ENCODE measurements around the gene SUSD1.

SUSD1 gene

DNA sequence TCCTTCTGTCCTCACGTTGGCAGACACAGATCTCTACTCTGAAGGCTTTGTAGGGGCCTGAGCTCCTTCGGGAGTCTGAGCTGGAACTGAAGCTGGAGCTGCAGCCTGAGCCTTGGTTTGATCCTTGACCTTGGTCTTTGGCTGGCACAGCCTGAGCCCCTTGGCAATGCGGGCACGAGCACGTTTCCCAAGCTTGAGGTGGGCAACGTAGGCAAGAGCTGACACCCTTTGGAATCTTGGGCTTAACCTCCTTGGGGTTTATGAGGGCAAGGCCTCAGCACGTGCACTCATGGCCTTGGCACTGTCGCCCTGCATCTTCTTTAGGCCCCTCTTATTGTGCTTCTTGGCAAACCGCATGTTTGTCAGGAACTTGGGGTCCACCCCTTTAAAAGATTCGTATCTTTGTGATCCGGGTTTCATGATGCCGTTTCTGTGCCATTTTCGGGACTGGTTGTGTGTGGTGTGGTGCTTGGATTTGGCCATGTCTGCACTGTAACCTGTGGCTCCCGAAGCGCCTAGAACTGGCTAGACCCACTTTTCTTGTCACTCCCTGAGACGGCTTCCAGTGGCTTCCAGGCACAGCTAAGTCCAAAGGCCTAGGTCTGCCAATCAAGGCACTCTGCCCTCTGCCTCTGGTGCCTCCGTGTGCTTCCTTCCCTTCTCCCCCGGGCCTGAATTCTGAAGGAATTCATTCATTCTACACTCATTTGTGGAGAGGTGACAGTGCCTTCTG, 1.4 kb downstream of the SUSD1 start:
- H3K4me3 ChIP-seq (ENCODE audit: extremely low read depth, insufficient read depth, low read length, poor library complexity, severe bottlenecking), result no peak overlapping the region
- H3K9me3 ChIP-seq (ENCODE audit: control insufficient read depth, low read length), result no peaks in the 10 kb centered on the region
- no peak overlapping the region for H3K27ac ChIP-seq (ENCODE audit: low read depth, low read length, severe bottlenecking)
- H3K4me1 ChIP-seq (ENCODE audit: control insufficient read depth, insufficient read depth, low read length, poor library complexity, severe bottlenecking), result peaks cover 16% of the 10 kb centered on the region
- WGBS, 2 experiments (ENCODE audit: insufficient coverage in 2 of 2), result 93 to 97% methylated on average over 15 to 17 of the region's 18 CpGs
- H3K36me3 ChIP-seq (ENCODE audit: control insufficient read depth, insufficient read depth, low read length), result no peaks in the 10 kb centered on the region

DNA sequence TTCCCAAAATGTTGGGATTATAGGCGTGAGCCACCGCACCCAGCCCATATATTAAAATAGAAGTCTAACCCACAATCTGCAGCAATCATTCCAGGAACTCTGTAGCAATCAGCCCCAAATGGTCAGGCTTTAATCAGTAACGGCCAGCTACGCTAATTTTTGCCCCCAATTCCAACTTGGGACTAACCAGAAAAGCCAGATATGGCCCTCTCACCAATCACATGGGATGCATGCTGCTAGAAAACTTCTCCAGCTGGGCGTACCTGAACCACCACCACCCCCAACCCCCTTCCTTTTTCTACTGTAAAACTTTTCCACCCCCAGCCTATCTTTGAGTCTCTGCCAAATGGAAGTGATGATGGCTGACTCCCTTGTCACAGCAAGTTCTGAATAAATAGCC, 4.1 kb downstream of the SUSD1 start:
- WGBS, 2 experiments (ENCODE audit: insufficient coverage in 2 of 2), result 85 to 96% methylated on average over 4 of the region's 5 CpGs
- Histone ChIP-seq H3K4me3 (ENCODE audit: extremely low read depth, insufficient read depth, low read length, poor library complexity, severe bottlenecking) (no peak overlapping the region), H3K27ac (ENCODE audit: low read depth, low read length, severe bottlenecking) (no peak overlapping the region), H3K36me3 (ENCODE audit: control insufficient read depth, insufficient read depth, low read length) (no peaks in the 10 kb centered on the region), H3K4me1 (ENCODE audit: control insufficient read depth, insufficient read depth, low read length, poor library complexity, severe bottlenecking) (peaks cover 8% of the 10 kb centered on the region), H3K9me3 (ENCODE audit: control insufficient read depth, low read length) (no peaks in the 10 kb centered on the region)

DNA sequence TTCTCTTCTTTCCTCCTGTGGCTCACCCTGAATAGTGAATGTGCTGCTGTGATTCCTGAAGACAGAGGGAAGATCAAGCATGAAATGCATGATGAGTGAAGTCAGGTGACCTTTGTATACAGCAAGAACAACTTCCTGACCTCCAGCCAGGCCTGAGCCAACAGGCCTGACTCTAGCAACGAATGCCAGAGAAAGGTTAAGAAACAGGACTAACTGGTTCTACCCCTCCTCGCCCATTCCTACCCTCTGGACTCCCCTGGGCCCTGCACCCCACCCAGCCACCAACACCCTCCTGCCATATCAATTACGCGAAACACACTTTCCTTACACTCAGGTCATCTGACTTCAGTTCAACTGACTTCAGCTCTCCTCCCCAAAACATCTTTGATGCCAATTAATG, 4.9 kb downstream of the SUSD1 start:
- Histone ChIP-seq H3K27ac (ENCODE audit: low read depth, low read length, severe bottlenecking) (no peak overlapping the region), H3K4me1 (ENCODE audit: control insufficient read depth, insufficient read depth, low read length, poor library complexity, severe bottlenecking) (peaks cover 8% of the 10 kb centered on the region), H3K4me3 (ENCODE audit: extremely low read depth, insufficient read depth, low read length, poor library complexity, severe bottlenecking) (no peak overlapping the region), H3K36me3 (ENCODE audit: control insufficient read depth, insufficient read depth, low read length) (no peaks in the 10 kb centered on the region), H3K9me3 (ENCODE audit: control insufficient read depth, low read length) (no peaks in the 10 kb centered on the region)
- 88 to 95% methylated on average over 4 of the region's 4 CpGs for WGBS, 2 experiments (ENCODE audit: insufficient coverage in 2 of 2)

DNA sequence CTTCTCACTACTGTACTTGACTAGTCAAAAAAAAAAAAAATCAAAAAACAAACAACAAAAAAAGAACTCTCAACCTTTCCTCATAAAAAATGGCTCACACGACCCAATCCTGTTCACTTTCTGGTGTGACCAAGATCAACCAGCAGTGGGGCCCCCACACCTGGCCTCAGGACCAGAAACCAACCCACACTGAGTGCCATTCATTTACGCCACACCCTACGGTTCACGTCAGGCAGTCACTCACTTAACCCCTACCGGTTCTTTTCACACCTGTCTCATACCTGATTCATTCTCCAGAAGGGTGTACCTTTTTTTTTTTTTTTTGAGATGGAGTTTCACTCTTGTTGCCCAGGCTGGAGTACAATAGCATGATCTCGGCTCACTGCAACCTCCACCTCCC, 5.7 kb downstream of the SUSD1 start:
- H3K36me3 ChIP-seq (ENCODE audit: control insufficient read depth, insufficient read depth, low read length), result no peaks in the 10 kb centered on the region
- WGBS, 2 experiments (ENCODE audit: insufficient coverage in 2 of 2), result 88 to 95% methylated on average over 2 of the region's 6 CpGs
- no peak overlapping the region for H3K27ac ChIP-seq (ENCODE audit: low read depth, low read length, severe bottlenecking)
- no peaks in the 10 kb centered on the region for H3K9me3 ChIP-seq (ENCODE audit: control insufficient read depth, low read length)
- peaks cover 7% of the 10 kb centered on the region for H3K4me1 ChIP-seq (ENCODE audit: control insufficient read depth, insufficient read depth, low read length, poor library complexity, severe bottlenecking)
- H3K4me3 ChIP-seq (ENCODE audit: extremely low read depth, insufficient read depth, low read length, poor library complexity, severe bottlenecking), result no peak overlapping the region

DNA sequence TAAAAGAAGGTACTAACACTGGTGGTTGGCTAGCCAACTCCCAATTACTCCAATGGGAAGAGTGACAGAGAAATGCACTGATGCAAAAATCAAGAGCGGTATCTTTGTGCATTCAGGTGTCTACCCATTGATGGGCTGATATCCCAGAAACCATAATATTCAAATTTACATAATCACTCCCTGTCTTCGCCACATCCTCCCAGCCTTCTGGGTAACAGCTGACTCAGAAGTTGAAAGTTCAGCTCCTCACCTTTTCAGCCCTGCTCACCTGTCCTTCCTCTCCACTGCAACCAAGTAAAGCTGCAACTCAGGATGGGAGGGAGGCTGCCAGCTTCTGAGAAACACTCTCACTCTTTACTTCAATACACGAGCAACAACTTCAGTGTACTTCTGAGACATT, 6.9 kb downstream of the SUSD1 start:
- H3K9me3 ChIP-seq (ENCODE audit: control insufficient read depth, low read length), result no peaks in the 10 kb centered on the region
- 88 to 92% methylated on average over 1 to 2 of the region's 3 CpGs for WGBS, 2 experiments (ENCODE audit: insufficient coverage in 2 of 2)
- H3K27ac ChIP-seq (ENCODE audit: low read depth, low read length, severe bottlenecking), result no peak overlapping the region
- no peak overlapping the region for H3K4me3 ChIP-seq (ENCODE audit: extremely low read depth, insufficient read depth, low read length, poor library complexity, severe bottlenecking)
- no peaks in the 10 kb centered on the region for H3K4me1 ChIP-seq (ENCODE audit: control insufficient read depth, insufficient read depth, low read length, poor library complexity, severe bottlenecking)
- H3K36me3 ChIP-seq (ENCODE audit: control insufficient read depth, insufficient read depth, low read length), result no peaks in the 10 kb centered on the region

DNA sequence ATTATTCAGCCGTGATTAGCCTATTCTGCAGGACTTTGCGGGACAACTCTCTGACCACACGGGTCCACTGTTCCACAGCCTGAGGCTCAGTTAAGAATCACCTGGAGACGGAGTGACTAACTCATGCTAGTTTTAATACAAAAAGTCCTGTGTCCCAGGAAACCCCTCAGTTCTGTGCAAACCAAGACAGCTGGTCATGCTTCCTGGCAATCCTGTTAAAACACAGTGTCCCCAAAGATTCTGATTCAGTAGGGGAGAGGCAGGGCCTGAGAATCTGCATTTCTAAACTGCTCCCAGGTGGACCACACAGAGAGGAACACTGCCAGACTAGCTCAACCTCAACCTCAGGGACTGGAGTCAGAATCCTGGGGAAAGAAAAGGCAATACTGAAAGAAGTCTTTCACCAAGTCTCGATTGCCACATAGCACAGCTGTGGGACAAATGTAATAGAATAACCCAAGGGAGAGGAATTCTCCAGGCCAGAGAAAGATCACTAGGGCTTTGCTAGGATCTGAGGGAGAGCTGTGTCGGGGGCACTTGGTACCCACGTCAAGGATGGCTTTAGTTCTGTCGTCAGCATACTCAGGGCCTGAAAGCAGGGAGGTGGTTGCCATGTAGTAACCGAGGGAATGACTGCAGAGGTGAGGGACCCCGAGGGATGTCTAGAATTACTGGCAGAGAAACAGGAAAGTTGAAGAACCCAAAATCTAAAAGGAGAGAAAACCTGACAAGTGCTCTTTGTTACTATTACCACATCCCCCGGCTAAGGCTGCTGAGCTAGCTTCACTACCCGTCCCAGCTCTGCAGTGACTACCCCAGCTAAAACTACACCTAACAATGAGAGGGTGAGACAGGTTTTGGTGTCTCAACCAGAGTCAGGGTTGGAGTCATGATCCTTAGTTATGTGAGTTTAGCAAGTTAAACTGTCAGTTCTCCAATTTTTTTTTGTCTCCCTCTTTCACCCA, 8.6 kb downstream of the SUSD1 start:
- Histone ChIP-seq H3K4me3 (ENCODE audit: extremely low read depth, insufficient read depth, low read length, poor library complexity, severe bottlenecking) (no peak overlapping the region), H3K4me1 (ENCODE audit: control insufficient read depth, insufficient read depth, low read length, poor library complexity, severe bottlenecking) (no peaks in the 10 kb centered on the region), H3K9me3 (ENCODE audit: control insufficient read depth, low read length) (no peaks in the 10 kb centered on the region), H3K27ac (ENCODE audit: low read depth, low read length, severe bottlenecking) (no peak overlapping the region), H3K36me3 (ENCODE audit: control insufficient read depth, insufficient read depth, low read length) (no peaks in the 10 kb centered on the region)
- 86 to 91% methylated on average over 9 to 12 of the region's 12 CpGs for WGBS, 2 experiments (ENCODE audit: insufficient coverage in 2 of 2)

DNA sequence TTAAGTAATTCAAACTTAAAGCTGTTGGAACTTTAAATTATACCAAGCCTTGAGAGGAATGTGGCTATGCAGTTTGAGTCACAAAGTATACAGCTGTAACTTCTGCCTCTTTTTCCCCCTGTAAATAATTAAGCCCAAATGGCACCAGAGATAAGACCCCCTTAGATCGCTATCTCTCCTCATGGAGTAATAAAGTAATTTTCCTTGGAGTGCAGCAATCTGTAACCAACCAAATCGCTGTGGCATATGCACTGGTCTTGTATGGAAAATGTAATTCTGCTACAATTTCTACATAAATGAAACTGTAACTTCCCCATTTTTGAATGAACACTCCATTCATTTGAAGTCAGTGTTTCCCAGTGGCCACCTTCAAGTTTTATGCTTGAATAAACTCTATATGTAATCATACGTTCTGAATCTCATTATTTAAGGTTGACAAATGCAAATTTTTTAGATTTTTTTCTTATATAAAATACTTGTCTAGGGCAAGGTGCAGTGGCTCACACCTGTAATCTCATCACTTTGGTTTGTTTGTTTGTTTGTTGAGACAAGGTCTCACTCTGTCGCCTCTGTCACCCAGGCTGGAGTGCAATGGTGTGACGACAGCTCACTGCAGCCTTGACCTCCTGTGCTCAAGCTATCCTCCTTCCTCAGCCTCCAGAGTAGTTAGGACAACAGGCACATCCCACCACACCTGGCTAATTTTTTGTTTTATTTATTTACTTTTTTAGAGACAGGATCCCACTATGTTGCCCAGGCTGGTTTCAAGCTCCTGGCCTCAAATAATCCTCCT, 12.3 kb downstream of the SUSD1 start:
- Histone ChIP-seq H3K4me3 (ENCODE audit: extremely low read depth, insufficient read depth, low read length, poor library complexity, severe bottlenecking) (no peak overlapping the region), H3K36me3 (ENCODE audit: control insufficient read depth, insufficient read depth, low read length) (no peaks in the 10 kb centered on the region), H3K4me1 (ENCODE audit: control insufficient read depth, insufficient read depth, low read length, poor library complexity, severe bottlenecking) (no peaks in the 10 kb centered on the region), H3K27ac (ENCODE audit: low read depth, low read length, severe bottlenecking) (no peak overlapping the region), H3K9me3 (ENCODE audit: control insufficient read depth, low read length) (no peaks in the 10 kb centered on the region)
- whole genome bisulfite sequencing, 2 experiments (ENCODE audit: insufficient coverage in 2 of 2), result 80 to 100% methylated on average over 1 to 2 of the region's 5 CpGs

DNA sequence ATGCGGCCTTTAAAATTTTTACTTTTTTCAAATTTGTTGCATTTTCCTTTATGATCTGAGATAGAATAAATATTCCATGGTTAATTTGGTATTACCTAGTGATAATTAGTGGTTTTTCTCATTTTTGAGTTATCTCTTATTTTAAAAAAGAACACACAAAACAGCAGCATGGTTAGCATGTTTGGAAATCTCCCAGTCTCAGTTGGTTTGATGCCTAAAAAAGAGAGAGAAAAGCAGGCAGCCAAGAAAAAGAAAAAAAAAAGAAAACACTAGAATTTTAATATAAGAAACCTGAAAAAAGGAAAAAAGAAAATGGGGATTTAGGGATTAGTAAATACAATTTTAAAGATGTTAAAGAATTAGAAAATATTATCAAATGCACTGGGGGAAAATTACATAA, 15.3 kb downstream of the SUSD1 start:
- WGBS, 2 experiments (ENCODE audit: insufficient coverage in 2 of 2), result no CpG with 5 or more reads among the region's 1 CpG
- Histone ChIP-seq H3K4me1 (ENCODE audit: control insufficient read depth, insufficient read depth, low read length, poor library complexity, severe bottlenecking) (no peaks in the 10 kb centered on the region), H3K4me3 (ENCODE audit: extremely low read depth, insufficient read depth, low read length, poor library complexity, severe bottlenecking) (no peak overlapping the region), H3K36me3 (ENCODE audit: control insufficient read depth, insufficient read depth, low read length) (no peaks in the 10 kb centered on the region), H3K27ac (ENCODE audit: low read depth, low read length, severe bottlenecking) (no peak overlapping the region), H3K9me3 (ENCODE audit: control insufficient read depth, low read length) (no peaks in the 10 kb centered on the region)

DNA sequence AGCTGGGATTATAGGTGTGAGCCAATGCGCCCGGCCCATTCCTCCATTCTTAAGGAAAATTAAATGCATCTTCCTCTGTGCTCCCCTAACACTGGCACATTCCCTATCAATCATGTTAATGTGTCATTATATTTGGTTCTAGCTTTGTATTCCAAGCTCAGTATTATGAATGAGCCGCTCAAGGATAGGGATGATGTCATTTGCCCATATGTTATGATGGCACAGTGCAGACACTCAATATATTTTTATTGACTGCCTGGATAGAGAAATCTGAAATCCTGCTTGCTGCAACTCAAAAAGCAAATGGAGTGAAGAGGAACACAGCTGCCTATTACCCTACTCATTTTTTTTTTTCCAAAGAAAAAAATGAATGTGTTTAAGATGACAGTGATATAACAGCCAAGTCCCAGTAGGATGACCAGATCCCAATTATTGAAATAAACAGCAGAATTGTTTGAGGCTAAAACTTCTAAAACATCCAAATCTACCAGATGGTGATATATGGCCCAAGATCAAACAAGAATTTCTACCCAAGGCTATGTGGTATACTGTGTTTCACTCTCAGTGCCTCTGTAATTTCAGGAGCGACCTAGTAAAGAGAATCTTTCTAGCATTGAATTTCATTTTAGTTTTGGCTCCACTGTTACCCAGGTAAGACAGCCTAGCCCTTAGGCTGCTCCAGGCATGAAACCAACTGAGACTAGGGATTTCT, 16.3 kb downstream of the SUSD1 start:
- Histone ChIP-seq H3K4me1 (ENCODE audit: control insufficient read depth, insufficient read depth, low read length, poor library complexity, severe bottlenecking) (no peaks in the 10 kb centered on the region), H3K27ac (ENCODE audit: low read depth, low read length, severe bottlenecking) (no peak overlapping the region), H3K4me3 (ENCODE audit: extremely low read depth, insufficient read depth, low read length, poor library complexity, severe bottlenecking) (no peak overlapping the region), H3K9me3 (ENCODE audit: control insufficient read depth, low read length) (no peaks in the 10 kb centered on the region), H3K36me3 (ENCODE audit: control insufficient read depth, insufficient read depth, low read length) (no peaks in the 10 kb centered on the region)
- 92% methylated on average over 1 of the region's 4 CpGs; no CpG with 5 or more reads in 1 of the 2 experiments for WGBS, 2 experiments (ENCODE audit: insufficient coverage in 2 of 2)

DNA sequence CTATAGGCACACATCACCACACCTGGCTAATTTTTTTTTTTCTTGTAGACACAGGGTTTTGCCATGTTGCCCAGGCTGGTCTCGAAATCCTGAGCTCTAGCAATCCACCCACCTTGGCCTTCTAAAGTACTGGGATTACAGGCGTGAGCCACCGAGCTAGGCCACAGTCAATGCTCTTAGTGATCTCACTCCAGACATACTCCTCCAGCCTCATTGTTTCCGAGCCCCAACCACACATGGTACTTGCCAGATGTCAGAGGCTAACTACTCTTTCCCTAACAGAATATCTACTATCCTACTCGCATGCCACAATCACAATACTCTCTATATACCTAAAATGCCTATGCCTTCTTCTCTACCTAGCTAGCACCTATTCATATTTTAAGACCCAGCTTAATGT, 17.1 kb downstream of the SUSD1 start:
- Histone ChIP-seq H3K36me3 (ENCODE audit: control insufficient read depth, insufficient read depth, low read length) (peaks cover 2% of the 10 kb centered on the region), H3K27ac (ENCODE audit: low read depth, low read length, severe bottlenecking) (no peak overlapping the region), H3K4me1 (ENCODE audit: control insufficient read depth, insufficient read depth, low read length, poor library complexity, severe bottlenecking) (no peaks in the 10 kb centered on the region), H3K4me3 (ENCODE audit: extremely low read depth, insufficient read depth, low read length, poor library complexity, severe bottlenecking) (no peak overlapping the region), H3K9me3 (ENCODE audit: control insufficient read depth, low read length) (no peaks in the 10 kb centered on the region)
- WGBS, 2 experiments (ENCODE audit: insufficient coverage in 2 of 2), result 89 to 91% methylated on average over 5 of the region's 5 CpGs
